Adrenal gland (tissue), 5 donors: ENCODE results near the gene FAM110A.

Experiments
- POLR2A ChIP-seq, 2 donors: fragments of 450-650 bp; IDR thresholded peaks; one replicate each; pipeline ENCODE4 v1.6.1; 2017; ENCODE audit warnings: antibody characterized with exemption in 2 of 2, mild to moderate bottlenecking in 2 of 2, moderate library complexity in 1 of 2
- TF ChIP-seq, protein P1 (sequence below), 6 experiments: fragments of 450-650 bp in 4 of 6; fragments of 200-600 bp in 2 of 6; sonication (generic) in 1 of 6; IDR thresholded peaks; 1 replicate in 5 of 6; 2 replicates in 1 of 6; pipeline versions ENCODE4 v1.5.1 to v1.8.0; 2016 to 2021; ENCODE audit warnings: antibody characterized with exemption in 6 of 6, mild to moderate bottlenecking in 2 of 6, moderate library complexity in 1 of 6
- donor health status: DM: no; HTN: no; CAD: no.

- TF ChIP-seq, protein P1, sequence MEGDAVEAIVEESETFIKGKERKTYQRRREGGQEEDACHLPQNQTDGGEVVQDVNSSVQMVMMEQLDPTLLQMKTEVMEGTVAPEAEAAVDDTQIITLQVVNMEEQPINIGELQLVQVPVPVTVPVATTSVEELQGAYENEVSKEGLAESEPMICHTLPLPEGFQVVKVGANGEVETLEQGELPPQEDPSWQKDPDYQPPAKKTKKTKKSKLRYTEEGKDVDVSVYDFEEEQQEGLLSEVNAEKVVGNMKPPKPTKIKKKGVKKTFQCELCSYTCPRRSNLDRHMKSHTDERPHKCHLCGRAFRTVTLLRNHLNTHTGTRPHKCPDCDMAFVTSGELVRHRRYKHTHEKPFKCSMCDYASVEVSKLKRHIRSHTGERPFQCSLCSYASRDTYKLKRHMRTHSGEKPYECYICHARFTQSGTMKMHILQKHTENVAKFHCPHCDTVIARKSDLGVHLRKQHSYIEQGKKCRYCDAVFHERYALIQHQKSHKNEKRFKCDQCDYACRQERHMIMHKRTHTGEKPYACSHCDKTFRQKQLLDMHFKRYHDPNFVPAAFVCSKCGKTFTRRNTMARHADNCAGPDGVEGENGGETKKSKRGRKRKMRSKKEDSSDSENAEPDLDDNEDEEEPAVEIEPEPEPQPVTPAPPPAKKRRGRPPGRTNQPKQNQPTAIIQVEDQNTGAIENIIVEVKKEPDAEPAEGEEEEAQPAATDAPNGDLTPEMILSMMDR (IDR thresholded peaks at IDR 0.05), result no peak
- TF ChIP-seq POLR2A (IDR thresholded peaks at IDR 0.05), result no peak
Observed at GRCh38 chr20:824916-825315, 8.6 kb upstream of the FAM110A start.
